ENCODE results near the gene IQCM. TPM values are rescaled to one million over a fixed set of nuclear protein-coding genes. Genes with fewer than 3 reads are reported as not detected.

Gene IQCM
- total RNA-seq, 1 experiment from 2014 or later: not detected

GRCh38 chr4:149531861-149532260 lies 283.8 kb downstream of the IQCM start:
- POLR2A ChIA-PET: no interaction called here
- no peaks in the 10 kb centered on the region for H3K9me3 ChIP-seq
- H3K27ac Mint-ChIP-seq (ENCODE audit: unreplicated experiment): no peak overlapping the region

GRCh38 chr4:149523039-149523438 lies 292.6 kb downstream of the IQCM start:
- Mint-ChIP-seq H3K4me1 (ENCODE audit: low read depth, unreplicated experiment) (no peaks in the 10 kb centered on the region), H3K4me3 (ENCODE audit: unreplicated experiment) (no peak overlapping the region), H3K9me3 (ENCODE audit: unreplicated experiment) (peaks cover 5% of the 10 kb centered on the region), H3K27ac (ENCODE audit: unreplicated experiment) (no peak overlapping the region), H3K36me3 (ENCODE audit: insufficient read depth, unreplicated experiment) (no peaks in the 10 kb centered on the region), H3K27me3 (ENCODE audit: insufficient read depth, unreplicated experiment) (no peaks in the 10 kb centered on the region)
- BruUV-seq (replicated peaks): no TSS peak
- ChIA-PET CTCF (no interaction called here), POLR2A (no interaction called here)
- no peak for TF ChIP-seq CTCF (IDR thresholded peaks at IDR 0.05; ENCODE audit: insufficient read depth in 1 of 2, low read depth in 1 of 2, low read length in 1 of 2, severe bottlenecking in 1 of 2, unreplicated experiment in 1 of 2)
- H3K9me3 ChIP-seq: no peaks in the 10 kb centered on the region; the same call in 1 of the 2 replicates
- intact Hi-C loops (cut with micrococcal nuclease; ENCODE audit: unreplicated experiment): no loop called here
- H3K36me3 ChIP-seq (ENCODE audit: control insufficient read depth, insufficient read depth, low read length): no peaks in the 10 kb centered on the region
- no peak overlapping the region for H3K4me3 ChIP-seq (ENCODE audit: low read depth, low read length)
- H3K27me3 ChIP-seq (replicated peaks; ENCODE audit: control insufficient read depth, insufficient read depth, low read length): no peaks in the 10 kb centered on the region
- DNase-seq: no peak
- no peaks in the 10 kb centered on the region for H3K4me1 ChIP-seq

More at GRCh38 chr4:149531861-149532260, 283.8 kb downstream of the IQCM start:
- TF ChIP-seq CTCF (IDR thresholded peaks at IDR 0.05; ENCODE audit: insufficient read depth in 1 of 2, low read depth in 1 of 2, low read length in 1 of 2, severe bottlenecking in 1 of 2, unreplicated experiment in 1 of 2): no peak
- no peaks in the 10 kb centered on the region for H3K27me3 ChIP-seq (replicated peaks; ENCODE audit: control insufficient read depth, insufficient read depth, low read length)
- no peaks in the 10 kb centered on the region for H3K36me3 ChIP-seq (ENCODE audit: control insufficient read depth, insufficient read depth, low read length)
- H3K4me3 ChIP-seq (ENCODE audit: low read depth, low read length): no peak overlapping the region
- peaks cover 6% of the 10 kb centered on the region for H3K4me1 Mint-ChIP-seq (ENCODE audit: low read depth, unreplicated experiment)
- intact Hi-C loops (cut with micrococcal nuclease; ENCODE audit: unreplicated experiment): no loop called here
- no peak for DNase-seq
- no peak overlapping the region for H3K4me3 Mint-ChIP-seq (ENCODE audit: unreplicated experiment)
- H3K27me3 Mint-ChIP-seq (ENCODE audit: insufficient read depth, unreplicated experiment): peaks cover 3% of the 10 kb centered on the region
- H3K4me1 ChIP-seq: peaks cover 6% of the 10 kb centered on the region; the same call in 1 of the 2 replicates
- no TSS peak for BruUV-seq (replicated peaks)
- H3K36me3 Mint-ChIP-seq (ENCODE audit: insufficient read depth, unreplicated experiment): no peaks in the 10 kb centered on the region
- CTCF ChIA-PET: no interaction called here
- H3K9me3 Mint-ChIP-seq (ENCODE audit: unreplicated experiment): peaks cover under 1% of the 10 kb centered on the region

- ChIA-PET POLR2A (no interaction called here), CTCF (no interaction called here)
- Mint-ChIP-seq H3K36me3 (ENCODE audit: insufficient read depth, unreplicated experiment) (no peaks in the 10 kb centered on the region), H3K9me3 (ENCODE audit: unreplicated experiment) (peaks cover 5% of the 10 kb centered on the region), H3K27me3 (ENCODE audit: insufficient read depth, unreplicated experiment) (no peaks in the 10 kb centered on the region), H3K27ac (ENCODE audit: unreplicated experiment) (no peak overlapping the region), H3K4me3 (ENCODE audit: unreplicated experiment) (no peak overlapping the region), H3K4me1 (ENCODE audit: low read depth, unreplicated experiment) (no peaks in the 10 kb centered on the region)
- BruUV-seq (replicated peaks): no TSS peak
- no peak for TF ChIP-seq CTCF (IDR thresholded peaks at IDR 0.05; ENCODE audit: insufficient read depth in 1 of 2, low read depth in 1 of 2, low read length in 1 of 2, severe bottlenecking in 1 of 2, unreplicated experiment in 1 of 2)
- Histone ChIP-seq H3K27me3 (replicated peaks; ENCODE audit: control insufficient read depth, insufficient read depth, low read length) (no peaks in the 10 kb centered on the region), H3K4me1 (no peaks in the 10 kb centered on the region), H3K4me3 (ENCODE audit: low read depth, low read length) (no peak overlapping the region), H3K36me3 (ENCODE audit: control insufficient read depth, insufficient read depth, low read length) (no peaks in the 10 kb centered on the region), H3K9me3 (no peaks in the 10 kb centered on the region; the same call in 1 of the 2 replicates)
- intact Hi-C loops (cut with micrococcal nuclease; ENCODE audit: unreplicated experiment): no loop called here
- no peak for DNase-seq
These were observed 293.8 kb downstream of the IQCM start for GRCh38 chr4:149521611-149522425.

Measured in Caco-2 (cell line).